H1 (cell line): ENCODE results near the gene RGL3. TPM values are rescaled to one million over a fixed set of nuclear protein-coding genes. Genes with fewer than 3 reads are reported as not detected.

Experiments
- CTCF ChIA-PET: fragments of 300-600 bp; sonication (Branson Sonifier 250); formaldehyde crosslinking; loops from one replicate; lab custom pipeline; 2021; ENCODE audit not compliant: partially characterized antibody; lab: Charles Lee
- POLR2A ChIA-PET: fragments of 300-600 bp; sonication (Branson Sonifier 250); formaldehyde crosslinking; loops from one replicate; lab custom pipeline; 2021; ENCODE audit warnings: inconsistent platforms; ENCODE audit not compliant: partially characterized antibody; lab: Charles Lee
- DNase-seq, 2 experiments: peaks; one replicate each; pipeline versions ENCODE4 v3.0.0 to v3.0.0-alpha.2; 2010 to 2022; ENCODE audit warnings: low spot score in 2 of 2, low read depth in 1 of 2, mixed read lengths in 1 of 2
- FAIRE-seq: peaks from 2 replicates; lab custom pipeline; 2011; peaks lifted over from hg19 to GRCh38; lab: Jason Lieb, UNC
- H2AFZ ChIP-seq: 2 replicates; pipeline ENCODE4 v1.8.1; 2012; ENCODE audit warnings: low read length, inconsistent platforms
- H2AK5ac ChIP-seq: 2 replicates; pipeline ENCODE4 v1.6.1; 2013; ENCODE audit warnings: low read depth, low read length
- H2BK120ac ChIP-seq: replicated peaks from 2 replicates; pipeline ENCODE3; 2013; ENCODE audit warnings: low read depth, low read length, inconsistent platforms
- H2BK12ac ChIP-seq: 2 replicates; pipeline ENCODE4 v1.6.1; 2013; ENCODE audit warnings: low read depth, low read length
- H2BK15ac ChIP-seq: 2 replicates; pipeline ENCODE4 v1.6.1; 2013; ENCODE audit warnings: low read length
- H2BK20ac ChIP-seq: 2 replicates; pipeline ENCODE4 v1.6.1; 2013; ENCODE audit warnings: low read length
- H2BK5ac ChIP-seq: 2 replicates; pipeline ENCODE4 v1.6.1; 2013; ENCODE audit warnings: low read depth, low read length
- H3K14ac ChIP-seq: 2 replicates; pipeline ENCODE4 v1.6.1; 2013; ENCODE audit warnings: inconsistent platforms; ENCODE audit not compliant: insufficient read length
- H3K18ac ChIP-seq: 2 replicates; pipeline ENCODE4 v1.6.1; 2013; ENCODE audit warnings: low read length; ENCODE audit errors: extremely low read depth
- H3K23ac ChIP-seq: 2 replicates; pipeline ENCODE4 v1.6.1; 2013; ENCODE audit warnings: inconsistent platforms; ENCODE audit not compliant: insufficient read length
- H3K23me2 ChIP-seq: 2 replicates; pipeline ENCODE4 v1.6.1; 2013; ENCODE audit warnings: low read depth, low read length
- H3K27ac ChIP-seq: 2 replicates; pipeline ENCODE4 v1.6.1; 2011; ENCODE audit warnings: low read depth, low read length, inconsistent platforms
- H3K27me3 ChIP-seq, 4 experiments: replicated peaks in 1 of 4; 1 replicate in 1 of 4; 2 replicates in 3 of 4; pipeline versions ENCODE4 v1.6.1 to v1.8.1; 2011 to 2013; ENCODE audit warnings: low read length in 3 of 4, mild to moderate bottlenecking in 3 of 4, inconsistent platforms in 2 of 4, mixed read lengths in 2 of 4, moderate library complexity in 1 of 4; ENCODE audit not compliant: control insufficient read depth in 3 of 4, insufficient read depth in 3 of 4; ENCODE audit errors: extremely low read depth in 1 of 4
- H3K36me3 ChIP-seq, 4 experiments: 2 replicates each; pipeline versions ENCODE4 v1.6.1 to v1.8.1; 2011 to 2013; ENCODE audit warnings: mild to moderate bottlenecking in 4 of 4, low read length in 3 of 4, moderate library complexity in 2 of 4, control low read depth in 1 of 4, inconsistent platforms in 1 of 4; ENCODE audit not compliant: insufficient read depth in 4 of 4, control insufficient read depth in 2 of 4
- H3K4ac ChIP-seq: replicated peaks from 2 replicates; pipeline ENCODE3; 2013; ENCODE audit warnings: low read length, low read depth, mixed read lengths, inconsistent platforms; ENCODE audit not compliant: insufficient read length
- H3K4me1 ChIP-seq, 4 experiments: replicated peaks in 1 of 4; 1 replicate in 1 of 4; 2 replicates in 3 of 4; pipeline versions ENCODE4 v1.6.1 to v1.8.1; 2011 to 2013; ENCODE audit warnings: low read length in 3 of 4, inconsistent platforms in 2 of 4, mixed read lengths in 1 of 4; ENCODE audit not compliant: insufficient read depth in 4 of 4, control insufficient read depth in 3 of 4
- H3K4me2 ChIP-seq, 2 experiments: 2 replicates each; pipeline versions ENCODE4 v1.6.1 to v1.8.1; 2011 to 2013; ENCODE audit warnings: low read depth in 2 of 2, low read length in 2 of 2, control low read depth in 1 of 2, inconsistent platforms in 1 of 2, mild to moderate bottlenecking in 1 of 2; ENCODE audit not compliant: insufficient read depth in 1 of 2
- H3K4me3 ChIP-seq, 4 experiments: fragments of 200-600, 300-600 bp in 1 of 4; sonication (generic), shearing (Covaris generic), sonication (Bioruptor Twin) in 1 of 4; 2 replicates each; pipeline versions ENCODE4 v1.5.1 to v1.8.1; 2011 to 2016; ENCODE audit warnings: low read length in 4 of 4, low read depth in 3 of 4, control low read depth in 2 of 4, inconsistent platforms in 2 of 4, mild to moderate bottlenecking in 2 of 4, mixed read lengths in 1 of 4, moderate library complexity in 1 of 4; ENCODE audit not compliant: insufficient read depth in 2 of 4; ENCODE audit errors: extremely low read depth in 1 of 4
- H3K56ac ChIP-seq: replicated peaks from 2 replicates; pipeline ENCODE3; 2013; ENCODE audit warnings: low read depth, mild to moderate bottlenecking, mixed read lengths, low read length, inconsistent platforms; ENCODE audit not compliant: insufficient read length
- H3K79me1 ChIP-seq: 2 replicates; pipeline ENCODE4 v1.6.1; 2013; ENCODE audit warnings: low read depth, low read length, control low read depth
- H3K79me2 ChIP-seq, 2 experiments: 2 replicates each; pipeline versions ENCODE4 v1.6.1 to v1.8.1; 2012 to 2013; ENCODE audit warnings: low read length in 2 of 2, mild to moderate bottlenecking in 2 of 2, inconsistent platforms in 1 of 2; ENCODE audit not compliant: insufficient read depth in 2 of 2, control insufficient read depth in 1 of 2
- H3K9ac ChIP-seq, 4 experiments: replicated peaks in 1 of 4; 1 replicate in 1 of 4; 2 replicates in 3 of 4; pipeline versions ENCODE4 v1.6.1 to v1.8.1; 2011 to 2013; ENCODE audit warnings: low read depth in 3 of 4, low read length in 3 of 4, control low read depth in 2 of 4, mild to moderate bottlenecking in 2 of 4, moderate library complexity in 2 of 4, inconsistent platforms in 1 of 4; ENCODE audit errors: extremely low read depth in 1 of 4
- H3K9me3 ChIP-seq, 2 experiments: 2 replicates each; pipeline versions ENCODE4 v1.6.1 to v1.8.1; 2012 to 2013; ENCODE audit warnings: mild to moderate bottlenecking in 2 of 2, moderate library complexity in 2 of 2, control low read depth in 1 of 2, inconsistent platforms in 1 of 2, low read depth in 1 of 2, low read length in 1 of 2, mixed read lengths in 1 of 2; ENCODE audit not compliant: insufficient read depth in 2 of 2
- H4K20me1 ChIP-seq, 2 experiments: replicated peaks in 1 of 2; 2 replicates each; pipeline versions ENCODE3 to v1.8.1; 2011 to 2013; ENCODE audit warnings: inconsistent platforms in 2 of 2, low read length in 2 of 2, mild to moderate bottlenecking in 1 of 2; ENCODE audit not compliant: insufficient read depth in 2 of 2, control insufficient read depth in 1 of 2
- H4K5ac ChIP-seq: 2 replicates; pipeline ENCODE4 v1.6.1; 2013; ENCODE audit warnings: low read length, low read depth, mixed read lengths, inconsistent platforms; ENCODE audit not compliant: insufficient read length
- H4K8ac ChIP-seq: 2 replicates; pipeline ENCODE4 v1.8.0; 2013; ENCODE audit warnings: mild to moderate bottlenecking, moderate library complexity, low read length, inconsistent platforms; ENCODE audit not compliant: insufficient read depth; ENCODE audit errors: extremely low read depth
- H4K91ac ChIP-seq: replicated peaks from 2 replicates; pipeline ENCODE3; 2013; ENCODE audit warnings: low read length, mixed read lengths, inconsistent platforms; ENCODE audit not compliant: insufficient read length
- BACH1 ChIP-seq: IDR thresholded peaks from 2 replicates; pipeline ENCODE4 v1.6.1; 2012; ENCODE audit warnings: low read length, improper control_type of control experiment
- BCL11A ChIP-seq, 2 experiments: IDR thresholded peaks; one replicate each; pipeline ENCODE4 v1.6.1; 2011; ENCODE audit warnings: low read depth in 2 of 2, low read length in 2 of 2, mild to moderate bottlenecking in 2 of 2
- CBX5 ChIP-seq: fragments of 300-800, 300-1000 bp; sonication (generic); IDR thresholded peaks from 2 replicates; pipeline ENCODE4 v1.7.1; 2016; ENCODE audit warnings: antibody characterized with exemption, low read length, low read depth
- GABPA ChIP-seq: IDR thresholded peaks from 2 replicates; pipeline ENCODE4 v1.6.1; 2011; ENCODE audit warnings: mild to moderate bottlenecking, low read length, moderate library complexity, borderline replicate concordance; ENCODE audit not compliant: insufficient read depth
- SP2 ChIP-seq: IDR thresholded peaks from 2 replicates; pipeline ENCODE4 v1.6.1; 2012; ENCODE audit warnings: mild to moderate bottlenecking, low read length, inconsistent platforms
- SUZ12 ChIP-seq: fragments of 200-600 bp; sonication (generic); IDR thresholded peaks from 2 replicates; pipeline ENCODE4 v1.6.1; 2012; ENCODE audit warnings: mild to moderate bottlenecking, inconsistent platforms, low read length, moderate library complexity, mixed read lengths
- ZNF274 ChIP-seq: IDR thresholded peaks from 2 replicates; pipeline ENCODE4 v1.7.0; 2012; ENCODE audit warnings: low read length, borderline replicate concordance; ENCODE audit errors: extremely low read depth
- WGBS, 2 experiments: shearing (Covaris generic) in 1 of 2; methylation state at CpG; one replicate each; pipeline versions ENCODE4 v1.1.6 to v1.1.7; 2013 to 2015; ENCODE audit warnings: low lambda C conversion rate in 2 of 2, mixed read lengths in 2 of 2, inconsistent platforms in 1 of 2, low coverage in 1 of 2, missing lambda C conversion rate in 1 of 2; ENCODE audit not compliant: insufficient replicate concordance in 2 of 2, insufficient coverage in 1 of 2, insufficient read length in 1 of 2; ENCODE audit errors: extremely low coverage in 1 of 2, missing lambda C conversion rate in 1 of 2; 5-methylcytosine and 5-hydroxymethylcytosine counted together
- polyA plus RNA-seq, 7 experiments: library from polyadenylated mRNA; depleted of rRNA in 3 of 7; stranded (reverse) in 5 of 7; unstranded in 2 of 7; fragments of >200 nt in 5 of 7; fragments of 200-250 nt in 2 of 7; gene quantifications; 1 replicate in 5 of 7; 2 replicates in 1 of 7; 4 replicates in 1 of 7; pipeline versions ENCODE4 v1.2.1 to v1.2.3, GENCODE V29; 2011 to 2013; ENCODE audit warnings: missing spikeins in 2 of 7, mixed read lengths in 2 of 7
- total RNA-seq: library from RNA; stranded (reverse); fragmentation: NEBNext Ultra II Directional; extraction: Animal tissue kit (Norgen Biotek cat#: 25700); gene quantifications from 2 replicates; pipeline ENCODE4 v1.2.1, GENCODE V29; 2021

The RGL3 gene
- total and polyA plus RNA-seq, 2 of the 8 experiments (the other 6 are each of a cell fraction or from before 2014, with no cell fraction given) = 36.9 to 40.9 TPM

DNA sequence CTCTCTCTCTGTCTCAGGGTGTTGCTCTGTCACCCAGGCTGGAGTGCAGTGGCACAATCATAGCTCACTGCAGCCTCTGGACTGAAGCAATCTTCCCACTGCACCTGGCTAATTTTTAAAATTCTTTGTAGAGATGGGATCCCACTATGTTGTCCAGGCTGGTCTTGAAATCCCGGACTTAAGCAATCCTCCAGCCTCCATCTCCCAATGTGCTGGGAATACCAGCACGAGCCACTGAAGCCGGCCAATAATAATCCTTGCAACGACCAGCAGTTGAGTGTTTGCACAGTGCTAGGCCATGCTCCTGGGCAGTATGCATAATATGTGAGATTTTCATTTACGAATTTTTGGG lies 34.4 kb downstream of the RGL3 start:
- CTCF ChIA-PET = interaction anchor here (0.7 to 16.8 kb wide), 13 partner anchors 9 to 91 kb away, joined by 3 to 197 read pairs (median 11); partner anchors contain the start of genes ODAD3, PRKCSH and RGL3
- no peak for FAIRE-seq
- peak overlapping the region in 1 of 2 experiments; percentile 90; a peak in 1 of 4 replicates for H3K4me2 ChIP-seq

More for the DNA sequence above, 34.4 kb downstream of the RGL3 start:
- no peaks in the 10 kb centered on the region for H3K36me3 ChIP-seq
- no peak overlapping the region for H2BK15ac ChIP-seq
- H3K27ac ChIP-seq = no peak overlapping the region
- no peak overlapping the region for H2BK12ac ChIP-seq
- 92% methylated on average over 5 of the region's 5 CpGs; no CpG with 5 or more reads in 1 of the 2 experiments for WGBS, 2 experiments
- no peak overlapping the region for H4K8ac ChIP-seq
- peaks cover 24% of the 10 kb centered on the region for H3K23me2 ChIP-seq
- no peak overlapping the region for H2AFZ ChIP-seq
- DNase-seq = no peak
- H2BK5ac ChIP-seq = no peak overlapping the region
- no peak overlapping the region for H2BK120ac ChIP-seq
- H3K27me3 ChIP-seq = no peaks in the 10 kb centered on the region
- peaks cover 2% of the 10 kb centered on the region in 2 experiments for H4K20me1 ChIP-seq
- no peak overlapping the region for H2BK20ac ChIP-seq
- POLR2A ChIA-PET = interaction anchor here (0.9 to 4.7 kb wide), 9 partner anchors 10 to 98 kb away, joined by 3 to 48 read pairs (median 9); partner anchors contain the start of genes RAB3D, RGL3 and SWSAP1
- no peak overlapping the region for H3K18ac ChIP-seq
- H3K4ac ChIP-seq = no peak overlapping the region
- H3K79me2 ChIP-seq = no peaks in the 10 kb centered on the region
- no peak overlapping the region for H2AK5ac ChIP-seq
- H3K9ac ChIP-seq = no peak overlapping the region
- no peaks in the 10 kb centered on the region for H3K9me3 ChIP-seq
- H3K79me1 ChIP-seq = 0 out of 2 replicates have a peak, but pooled peaks cover 2% of the 10 kb centered on the region
- H3K23ac ChIP-seq = no peak overlapping the region
- no peak overlapping the region for H4K5ac ChIP-seq
- H3K4me1 ChIP-seq = peaks cover 0 to 11% (median 5%) of the 10 kb centered on the region in 4 experiments; a peak in 5 of 7 replicates
- H3K56ac ChIP-seq = no peak overlapping the region
- H4K91ac ChIP-seq = no peak overlapping the region
- no peak overlapping the region for H3K14ac ChIP-seq
- TF ChIP-seq CBX5 (no peak), BCL11A (IDR thresholded peaks at IDR 0.05; ENCODE audit: low read depth in 2 of 2, low read length in 2 of 2) (no peak), SP2 (no peak), ZNF274 (no peak), BACH1 (no peak), SUZ12 (no peak), GABPA (no peak)
- TF ChIP-seq, all 59 proteins: peak for 0
- peak overlapping the region in 1 of 4 experiments; percentile 78; a peak in 1 of 8 replicates for H3K4me3 ChIP-seq
